B cell (primary cell): ENCODE data around the gene SS18L1. TPM values are rescaled to one million over a fixed set of nuclear protein-coding genes. Genes with fewer than 3 reads are reported as not detected.

ENCODE experiments used
- ATAC-seq: fragments of 200-7000 bp; cut with Tn5 transposase; one replicate; pipeline ENCODE4 v1.10.0; 2021; ENCODE audit warnings: low read depth, mild to moderate bottlenecking, moderate number of reproducible peaks, moderate library complexity
- CTCF ChIA-PET: fragments of 350-600 bp; sonication (Branson Sonifier 250); formaldehyde crosslinking; loops from one replicate; lab custom pipeline; 2021; ENCODE audit warnings: antibody characterized with exemption, inconsistent platforms; lab: Charles Lee
- POLR2A ChIA-PET: fragments of 350-600 bp; sonication (Branson Sonifier 250); formaldehyde crosslinking; loops from one replicate; lab custom pipeline; 2021; ENCODE audit warnings: antibody characterized with exemption; lab: Charles Lee
- DNase-seq: peaks from one replicate; pipeline ENCODE4 v3.0.0; 2013
- H2AFZ ChIP-seq: 2 replicates; pipeline ENCODE4 v1.6.1; 2012; ENCODE audit warnings: mild to moderate bottlenecking, low read depth, low read length; ENCODE audit not compliant: insufficient read depth, poor library complexity, severe bottlenecking
- H3K27ac ChIP-seq, 2 donors: 1 replicate in 1 of 2; 2 replicates in 1 of 2; pipeline ENCODE4 v1.5.1; 2012 to 2013; ENCODE audit warnings: low read length in 2 of 2, mild to moderate bottlenecking in 2 of 2, moderate library complexity in 1 of 2
- H3K27me3 ChIP-seq, 4 experiments: fragments of 200-600 bp in 1 of 4; sonication (generic) in 1 of 4; replicated peaks in 1 of 4; 1 replicate in 2 of 4; 2 replicates in 2 of 4; pipeline versions ENCODE4 v1.6.1 to v1.7.0; 2013 to 2016; ENCODE audit warnings: low read length in 3 of 4, mild to moderate bottlenecking in 2 of 4, mixed read lengths in 1 of 4, moderate library complexity in 1 of 4; ENCODE audit not compliant: insufficient read depth in 4 of 4, control insufficient read depth in 3 of 4; ENCODE audit errors: control extremely low read depth in 1 of 4
- H3K36me3 ChIP-seq, 2 experiments: replicated peaks in 1 of 2; 1 replicate in 1 of 2; 2 replicates in 1 of 2; pipeline versions ENCODE4 v1.6.1 to v1.7.1; 2013; ENCODE audit warnings: low read length in 1 of 2; ENCODE audit not compliant: insufficient read depth in 2 of 2, control insufficient read depth in 1 of 2; ENCODE audit errors: control extremely low read depth in 1 of 2, extremely low read depth in 1 of 2
- H3K4me1 ChIP-seq, 2 donors: fragments of 200-600 bp in 1 of 2; sonication (generic) in 1 of 2; 1 replicate in 1 of 2; 2 replicates in 1 of 2; pipeline versions ENCODE4 v1.5.1 to v1.6.1; 2013 to 2017; ENCODE audit warnings: low read length in 2 of 2; ENCODE audit not compliant: control insufficient read depth in 2 of 2, insufficient read depth in 2 of 2
- H3K4me2 ChIP-seq: replicated peaks from 2 replicates; pipeline ENCODE3; 2012; ENCODE audit warnings: mild to moderate bottlenecking, low read depth, low read length; ENCODE audit not compliant: poor library complexity, severe bottlenecking
- H3K4me3 ChIP-seq, 5 experiments: fragments of 200-600 bp in 1 of 5; sonication (generic) in 1 of 5; 1 replicate in 3 of 5; 2 replicates in 2 of 5; pipeline versions ENCODE4 v1.5.1 to v1.7.0; 2011 to 2016; ENCODE audit warnings: low read length in 4 of 5, mild to moderate bottlenecking in 4 of 5, low read depth in 2 of 5, control low read depth in 1 of 5, moderate library complexity in 1 of 5; ENCODE audit not compliant: insufficient read depth in 1 of 5; ENCODE audit errors: control extremely low read depth in 1 of 5, extremely low read depth in 1 of 5
- H3K79me2 ChIP-seq: fragments of 200-600 bp; sonication (generic); one replicate; pipeline ENCODE4 v1.6.0; 2016; ENCODE audit warnings: low read length; ENCODE audit not compliant: control insufficient read depth, insufficient read depth
- H3K9ac ChIP-seq: fragments of 200-600 bp; sonication (generic); 2 replicates; pipeline ENCODE4 v1.6.1; 2017; ENCODE audit warnings: mild to moderate bottlenecking, low read length, moderate library complexity
- H3K9me3 ChIP-seq, 3 donors: one replicate each; pipeline versions ENCODE4 v1.6.1 to v1.7.1; 2013; ENCODE audit warnings: low read length in 2 of 3; ENCODE audit not compliant: control insufficient read depth in 2 of 3, insufficient read depth in 1 of 3; ENCODE audit errors: control extremely low read depth in 1 of 3
- H4K20me1 ChIP-seq: 2 replicates; pipeline ENCODE4 v1.6.0; 2012; ENCODE audit warnings: mild to moderate bottlenecking, low read length; ENCODE audit not compliant: insufficient read depth, control insufficient read depth, poor library complexity, severe bottlenecking
- H3K27ac Mint-ChIP-seq: one replicate; pipeline ENCODE4 v1.8.0; 2021; ENCODE audit warnings: mixed read lengths
- H3K27me3 Mint-ChIP-seq: one replicate; pipeline ENCODE4 v1.8.0; 2021; ENCODE audit warnings: mixed read lengths
- H3K4me1 Mint-ChIP-seq: one replicate; pipeline ENCODE4 v1.8.0; 2021; ENCODE audit warnings: mixed read lengths
- H3K4me3 Mint-ChIP-seq: one replicate; pipeline ENCODE4 v1.8.0; 2021; ENCODE audit warnings: mixed read lengths
- H3K9me3 Mint-ChIP-seq: one replicate; pipeline ENCODE4 v1.8.0; 2022; ENCODE audit warnings: mixed read lengths; ENCODE audit not compliant: insufficient read depth
- EZH2 ChIP-seq: IDR thresholded peaks from 2 replicates; pipeline ENCODE4 v1.6.1; 2012; ENCODE audit warnings: borderline replicate concordance, low read depth, mild to moderate bottlenecking, moderate library complexity, low read length; ENCODE audit not compliant: insufficient read depth, poor library complexity, severe bottlenecking
- WGBS: methylation state at CpG from one replicate; pipeline ENCODE4 v1.1.5; 2013; ENCODE audit warnings: missing lambda C conversion rate; ENCODE audit not compliant: insufficient coverage; 5-methylcytosine and 5-hydroxymethylcytosine counted together
- intact Hi-C: fragments of 100-400 bp; cut with micrococcal nuclease; formaldehyde crosslinking; loops from one replicate; pipeline ENCODE4 v1.10.0; 2022
- polyA plus RNA-seq: library from polyadenylated mRNA; depleted of rRNA; stranded (reverse); fragments of >200 nt; gene quantifications from 2 replicates; pipeline ENCODE4 v1.2.3, GENCODE V29; 2012
- total RNA-seq, 2 donors: library from RNA; stranded (reverse); fragments of 120-200 nt in 1 of 2; gene quantifications; 1 replicate in 1 of 2; 2 replicates in 1 of 2; pipeline versions ENCODE4 v1.2.3 to v1.2.4, GENCODE V29; 2013 to 2022
- TF ChIP-seq, protein P1 (sequence below): fragments of 200-600 bp; IDR thresholded peaks from one replicate; pipeline ENCODE4 v1.8.0; 2022; ENCODE audit warnings: antibody characterized with exemption, mild to moderate bottlenecking

SS18L1 gene
- total and polyA plus RNA-seq, 2 donors (not counting 1 experiment from before 2014, with no cell fraction given), result 15.4 to 20.7 TPM

GRCh38 chr20:62141397-62142251 lies 1.9 kb upstream of the SS18L1 start:
- intact Hi-C loops, result loop anchor here (2.0 to 5.0 kb wide), 2 partner anchors 74 to 653 kb away; partner anchors contain the start of gene TAF4
- peak overlapping the region; percentile 90 for H3K27ac Mint-ChIP-seq

GRCh38 chr20:62142252-62143080 lies 1.1 kb upstream of the SS18L1 start:
- peak overlapping the region; percentile 75 for H2AFZ ChIP-seq
- peak overlapping the region in 1 of 2 donors; percentile 75 for H3K27ac ChIP-seq
- peaks cover 53% of the 10 kb centered on the region for H3K79me2 ChIP-seq
- TF ChIP-seq EZH2, result no peak
- TF ChIP-seq, protein P1, sequence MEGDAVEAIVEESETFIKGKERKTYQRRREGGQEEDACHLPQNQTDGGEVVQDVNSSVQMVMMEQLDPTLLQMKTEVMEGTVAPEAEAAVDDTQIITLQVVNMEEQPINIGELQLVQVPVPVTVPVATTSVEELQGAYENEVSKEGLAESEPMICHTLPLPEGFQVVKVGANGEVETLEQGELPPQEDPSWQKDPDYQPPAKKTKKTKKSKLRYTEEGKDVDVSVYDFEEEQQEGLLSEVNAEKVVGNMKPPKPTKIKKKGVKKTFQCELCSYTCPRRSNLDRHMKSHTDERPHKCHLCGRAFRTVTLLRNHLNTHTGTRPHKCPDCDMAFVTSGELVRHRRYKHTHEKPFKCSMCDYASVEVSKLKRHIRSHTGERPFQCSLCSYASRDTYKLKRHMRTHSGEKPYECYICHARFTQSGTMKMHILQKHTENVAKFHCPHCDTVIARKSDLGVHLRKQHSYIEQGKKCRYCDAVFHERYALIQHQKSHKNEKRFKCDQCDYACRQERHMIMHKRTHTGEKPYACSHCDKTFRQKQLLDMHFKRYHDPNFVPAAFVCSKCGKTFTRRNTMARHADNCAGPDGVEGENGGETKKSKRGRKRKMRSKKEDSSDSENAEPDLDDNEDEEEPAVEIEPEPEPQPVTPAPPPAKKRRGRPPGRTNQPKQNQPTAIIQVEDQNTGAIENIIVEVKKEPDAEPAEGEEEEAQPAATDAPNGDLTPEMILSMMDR, result no peak
- Mint-ChIP-seq H3K4me3 (peak overlapping the region; percentile 91), H3K27me3 (no peaks in the 10 kb centered on the region), H3K27ac (peak overlapping the region; percentile 90), H3K9me3 (no peaks in the 10 kb centered on the region), H3K4me1 (peaks cover 43% of the 10 kb centered on the region)
- peak; percentile 5 for ATAC-seq
- no peaks in the 10 kb centered on the region for H3K27me3 ChIP-seq
- H3K4me3 ChIP-seq, result peak overlapping the region; percentile 54 to 88 (median 63)
- CTCF ChIA-PET, result interaction anchor here (1.7 to 2.8 kb wide), 4 partner anchors 18 to 132 kb away, joined by 5 to 16 read pairs (median 8); partner anchors contain the start of gene LSM14B
- peaks cover 24 to 29% of the 10 kb centered on the region in 2 donors for H3K4me1 ChIP-seq
- peak overlapping the region; percentile 91 for H3K4me2 ChIP-seq
- intact Hi-C loops, result loop anchor here (1.0 to 5.0 kb wide), 5 partner anchors 20 to 652 kb away; partner anchors contain the start of genes LSM14B, OSBPL2 and TAF4
- H3K36me3 ChIP-seq, result peaks cover 0 to 28% of the 10 kb centered on the region in 2 experiments
- H4K20me1 ChIP-seq, result peaks cover 75% of the 10 kb centered on the region
- H3K9me3 ChIP-seq, result no peaks in the 10 kb centered on the region
- no peak for DNase-seq
- WGBS, result 1% methylated on average over 70 of the region's 71 CpGs
- POLR2A ChIA-PET, result interaction anchor here (0.5 to 2.0 kb wide), 6 partner anchors 19 to 322 kb away, joined by 3 to 6 read pairs (median 3); partner anchors contain the start of genes LSM14B, RPS21 and TAF4
- H3K9ac ChIP-seq, result peak overlapping the region; percentile 77

More at GRCh38 chr20:62141397-62142251, 1.9 kb upstream of the SS18L1 start:
- no peak overlapping the region for H2AFZ ChIP-seq
- no peaks in the 10 kb centered on the region for H3K27me3 ChIP-seq
- ATAC-seq (no peak), DNase-seq (peak; percentile 31)
- H3K4me1 ChIP-seq, result peaks cover 24 to 29% of the 10 kb centered on the region in 2 donors
- 20% methylated on average over 7 of the region's 14 CpGs for WGBS
- Mint-ChIP-seq H3K27me3 (no peaks in the 10 kb centered on the region), H3K9me3 (no peaks in the 10 kb centered on the region), H3K4me1 (peaks cover 45% of the 10 kb centered on the region), H3K4me3 (peak overlapping the region; percentile 91)
- ChIA-PET POLR2A (interaction anchor here (0.6 to 0.7 kb wide), 2 partner anchors 73 to 323 kb away, joined by 3 read pairs; no protein-coding TSS in a partner anchor), CTCF (interaction anchor here (1.7 to 2.8 kb wide), 4 partner anchors 17 to 132 kb away, joined by 5 to 16 read pairs (median 8); partner anchors contain the start of gene LSM14B)
- peaks cover 67% of the 10 kb centered on the region for H4K20me1 ChIP-seq
- peaks cover 45% of the 10 kb centered on the region for H3K79me2 ChIP-seq
- peak overlapping the region in 4 of 5 experiments; percentile 57 to 88 (median 68) for H3K4me3 ChIP-seq
- peak overlapping the region in 1 of 2 donors; percentile 75 for H3K27ac ChIP-seq
- H3K9ac ChIP-seq, result peak overlapping the region; percentile 77
- H3K4me2 ChIP-seq, result peak overlapping the region; percentile 91
- peaks cover 0 to 34% of the 10 kb centered on the region in 2 experiments for H3K36me3 ChIP-seq
- no peaks in the 10 kb centered on the region for H3K9me3 ChIP-seq
- TF ChIP-seq EZH2, result no peak
